Measurements from ENCODE around the gene NANS. TPM values are rescaled to one million over a fixed set of nuclear protein-coding genes. Genes with fewer than 3 reads are reported as not detected.

The NANS gene
- total and polyA plus RNA-seq, 2 of the 8 experiments (the other 6 are each of a cell fraction or from before 2014, with no cell fraction given) = 56.5 to 67.3 TPM

- ChIA-PET CTCF (ENCODE audit: partially characterized antibody) (interaction anchor here (0.9 kb wide), 1 partner anchor 15 kb away, joined by 3 read pairs; no protein-coding TSS in a partner anchor), POLR2A (ENCODE audit: partially characterized antibody) (no interaction called here)
- Histone ChIP-seq H4K20me1 (replicated peaks in 1 of 2; ENCODE audit: control insufficient read depth in 1 of 2, insufficient read depth in 2 of 2, low read length in 2 of 2) (peaks cover 0 to 5% of the 10 kb centered on the region in 2 experiments), H2BK20ac (ENCODE audit: low read length) (no peak overlapping the region), H3K4me3 (ENCODE audit: extremely low read depth in 1 of 4, insufficient read depth in 2 of 4, low read depth in 3 of 4, low read length in 4 of 4) (no peak overlapping the region), H2AK5ac (ENCODE audit: low read depth, low read length) (no peak overlapping the region), H3K56ac (replicated peaks; ENCODE audit: insufficient read length, low read depth, low read length) (no peak overlapping the region), H3K23me2 (ENCODE audit: low read depth, low read length) (no peaks in the 10 kb centered on the region), H3K9ac (replicated peaks in 1 of 4; ENCODE audit: extremely low read depth in 1 of 4, low read depth in 3 of 4, low read length in 3 of 4) (no peak overlapping the region), H4K91ac (replicated peaks; ENCODE audit: insufficient read length, low read length) (no peak overlapping the region), H2AFZ (ENCODE audit: low read length) (no peak overlapping the region), H3K23ac (ENCODE audit: insufficient read length) (no peak overlapping the region), H3K79me1 (ENCODE audit: low read depth, low read length) (no peaks in the 10 kb centered on the region), H2BK15ac (ENCODE audit: low read length) (no peak overlapping the region), H2BK5ac (ENCODE audit: low read depth, low read length) (no peak overlapping the region), H2BK120ac (replicated peaks; ENCODE audit: low read depth, low read length) (no peak overlapping the region), H3K27me3 (replicated peaks in 1 of 4; ENCODE audit: control insufficient read depth in 3 of 4, extremely low read depth in 1 of 4, insufficient read depth in 3 of 4, low read length in 3 of 4) (no peaks in the 10 kb centered on the region), H2BK12ac (ENCODE audit: low read depth, low read length) (no peak overlapping the region), H4K8ac (ENCODE audit: extremely low read depth, insufficient read depth, low read length) (no peak overlapping the region), H4K5ac (ENCODE audit: insufficient read length, low read depth, low read length) (no peak overlapping the region), H3K4ac (replicated peaks; ENCODE audit: insufficient read length, low read depth, low read length) (no peak overlapping the region), H3K18ac (ENCODE audit: extremely low read depth, low read length) (no peak overlapping the region), H3K36me3 (ENCODE audit: control insufficient read depth in 2 of 4, insufficient read depth in 4 of 4, low read length in 3 of 4) (0 out of 8 replicates have a peak, but pooled peaks cover 0 to 3% (median 0%) of the 10 kb centered on the region in 4 experiments), H3K79me2 (ENCODE audit: control insufficient read depth in 1 of 2, insufficient read depth in 2 of 2, low read length in 2 of 2) (no peaks in the 10 kb centered on the region), H3K4me2 (ENCODE audit: insufficient read depth in 1 of 2, low read depth in 2 of 2, low read length in 2 of 2) (no peak overlapping the region), H3K27ac (ENCODE audit: low read depth, low read length) (no peak overlapping the region), H3K4me1 (replicated peaks in 1 of 4; ENCODE audit: control insufficient read depth in 3 of 4, insufficient read depth in 4 of 4, low read length in 3 of 4) (no peaks in the 10 kb centered on the region), H3K14ac (ENCODE audit: insufficient read length) (no peak overlapping the region), H3K9me3 (ENCODE audit: insufficient read depth in 2 of 2, low read depth in 1 of 2, low read length in 1 of 2) (no peaks in the 10 kb centered on the region)
- TF ChIP-seq RNF2 (IDR thresholded peaks at IDR 0.05; ENCODE audit: borderline replicate concordance, low read depth, low read length, missing control alignments, poor library complexity, severe bottlenecking) = no peak
- 86% methylated on average over 4 of the region's 8 CpGs; no CpG with 5 or more reads in 1 of the 2 experiments for WGBS, 2 experiments (ENCODE audit: extremely low coverage in 1 of 2, insufficient coverage in 1 of 2, insufficient read length in 1 of 2, insufficient replicate concordance in 2 of 2, low coverage in 1 of 2, low lambda C conversion rate in 2 of 2, missing lambda C conversion rate in 1 of 2)
- FAIRE-seq = no peak
- DNase-seq (ENCODE audit: low read depth in 1 of 2, low spot score in 2 of 2) = no peak
Measured at GRCh38 chr9:98022447-98022846, 34.1 kb upstream of the NANS start.
